Stomach (tissue), 9 donors: ENCODE results near the gene TIGAR. TPM values are rescaled to one million over a fixed set of nuclear protein-coding genes. Genes with fewer than 3 reads are reported as not detected.

ENCODE experiments used
- DNase-seq, 2 donors: peaks; one replicate each; pipeline versions ENCODE4 v3.0.0 to v3.0.0-alpha.2; 2013 to 2019
- H3K27ac ChIP-seq, 5 donors: fragments of 200-600 bp in 4 of 5; sonication (generic) in 4 of 5; one replicate each; pipeline ENCODE4 v1.5.1; 2013 to 2019; ENCODE audit warnings: mild to moderate bottlenecking in 1 of 5, moderate library complexity in 1 of 5
- H3K27me3 ChIP-seq, 3 donors: fragments of 200-600 bp; sonication (generic); one replicate each; pipeline ENCODE4 v1.5.1; 2017 to 2019; ENCODE audit warnings: mixed run types in 1 of 3
- H3K36me3 ChIP-seq, 4 donors: fragments of 200-600 bp; sonication (generic); 1 replicate in 3 of 4; 2 replicates in 1 of 4; pipeline ENCODE4 v1.5.1; 2016 to 2019
- H3K4me1 ChIP-seq, 4 donors: fragments of 200-600 bp; sonication (generic); one replicate each; pipeline ENCODE4 v1.5.1; 2016 to 2019
- H3K4me3 ChIP-seq, 4 donors: fragments of 200-600 bp; sonication (generic) in 3 of 4; one replicate each; pipeline ENCODE4 v1.5.1; 2016 to 2019; ENCODE audit warnings: mild to moderate bottlenecking in 1 of 4
- H3K9me3 ChIP-seq, 4 donors: fragments of 200-600 bp; sonication (generic); one replicate each; pipeline ENCODE4 v1.5.1; 2016 to 2019
- CTCF ChIP-seq, 7 experiments: fragments of 450-650 bp in 4 of 7; fragments of 200-600 bp in 3 of 7; sonication (generic) in 3 of 7; IDR thresholded peaks; one replicate each; pipeline ENCODE4 v1.5.1; 2016 to 2019; ENCODE audit warnings: antibody characterized with exemption in 7 of 7, control low read depth in 2 of 7, mild to moderate bottlenecking in 1 of 7
- EP300 ChIP-seq: sonication (generic); formaldehyde crosslinking; IDR thresholded peaks from one replicate; pipeline ENCODE4 v1.6.1; 2017; ENCODE audit warnings: antibody characterized with exemption
- POLR2A ChIP-seq, 4 donors: fragments of 450-650 bp; IDR thresholded peaks; one replicate each; pipeline ENCODE4 v1.6.1; 2016; ENCODE audit warnings: antibody characterized with exemption in 4 of 4, control low read depth in 2 of 4, mild to moderate bottlenecking in 1 of 4, moderate library complexity in 1 of 4
- POLR2AphosphoS5 ChIP-seq, 3 donors: sonication (generic); formaldehyde crosslinking; IDR thresholded peaks; one replicate each; pipeline ENCODE4 v1.6.1; 2016; ENCODE audit warnings: antibody characterized with exemption in 3 of 3
- WGBS, 5 donors: extraction: QIAGEN DNeasy Blood & Tissue Kit in 3 of 5; methylation state at CpG; one replicate each; pipeline versions ENCODE4 v1.1.5 to v1.1.7; 2013 to 2018; 5-methylcytosine and 5-hydroxymethylcytosine counted together
- intact Hi-C: fragments of 100-400 bp; cut with DNase I; formaldehyde crosslinking; loops from one replicate; pipeline ENCODE4 v1.15.1; 2023; ENCODE audit warnings: low total_unique reads
- polyA plus RNA-seq, 3 donors: library from polyadenylated mRNA; stranded (reverse); fragments of 200-250 nt; gene quantifications; one replicate each; pipeline ENCODE4 v1.2.3, GENCODE V29; 2013
- total RNA-seq, 5 donors: library from RNA; depleted of rRNA; stranded (reverse); fragments of >200 nt; gene quantifications; one replicate each; pipeline versions ENCODE4 v1.1.0 to v1.2.3, GENCODE V29; 2014 to 2016
- donor health status: healthy with polysubstance abuse.
- donor health status: Bipolar disorder and iron deficiency.
- donor health status: healthy.

Gene TIGAR
- total and polyA plus RNA-seq, 8 donors = 0.45 to 149 (median 5.5) TPM; not detected in 1

- WGBS, 5 donors = 72 to 82% (median 79%) methylated on average over 14 of the region's 14 CpGs
- intact Hi-C loops = no loop called here
- Histone ChIP-seq H3K4me3 (no peak overlapping the region), H3K36me3 (peaks cover 0 to 48% (median 37%) of the 10 kb centered on the region in 4 donors), H3K27ac (peak overlapping the region in 3 of 5 donors; percentile 14 to 66 (median 65)), H3K9me3 (no peaks in the 10 kb centered on the region), H3K4me1 (peaks cover 4 to 57% (median 29%) of the 10 kb centered on the region in 4 donors), H3K27me3 (no peaks in the 10 kb centered on the region)
- TF ChIP-seq EP300 (no peak), POLR2AphosphoS5 (IDR thresholded peaks at IDR 0.05) (no peak), POLR2A (IDR thresholded peaks at IDR 0.05) (no peak), CTCF (IDR thresholded peaks at IDR 0.05) (no peak)
- DNase-seq = no peak
These were observed 27.6 kb upstream of the TIGAR start for GRCh38 chr12:4293299-4293965.

GRCh38 chr12:4293966-4294505, 27.0 kb upstream of the TIGAR start:
- 66 to 71% (median 68%) methylated on average over 14 to 16 of the region's 16 CpGs for WGBS, 5 donors
- Histone ChIP-seq H3K4me3 (no peak overlapping the region), H3K4me1 (peaks cover 3 to 51% (median 24%) of the 10 kb centered on the region in 4 donors), H3K27ac (peak overlapping the region in 2 of 5 donors; percentile 65 to 66), H3K27me3 (no peaks in the 10 kb centered on the region), H3K9me3 (no peaks in the 10 kb centered on the region), H3K36me3 (peaks cover 0 to 43% (median 34%) of the 10 kb centered on the region in 4 donors)
- intact Hi-C loops = no loop called here
- no peak for DNase-seq
- TF ChIP-seq CTCF (IDR thresholded peaks at IDR 0.05) (no peak), EP300 (no peak), POLR2A (IDR thresholded peaks at IDR 0.05) (no peak)

- intact Hi-C loops = no loop called here
- TF ChIP-seq EP300 (no peak), POLR2AphosphoS5 (IDR thresholded peaks at IDR 0.05) (no peak), POLR2A (IDR thresholded peaks at IDR 0.05) (no peak), CTCF (IDR thresholded peaks at IDR 0.05) (no peak)
- peaks cover 0 to 42% (median 32%) of the 10 kb centered on the region in 4 donors for H3K36me3 ChIP-seq
- H3K27me3 ChIP-seq = no peaks in the 10 kb centered on the region
- H3K4me3 ChIP-seq = no peak overlapping the region
- H3K27ac ChIP-seq = peak overlapping the region in 1 of 5 donors; percentile 46
- DNase-seq = no peak
- H3K4me1 ChIP-seq = peaks cover 0 to 30% (median 13%) of the 10 kb centered on the region in 4 donors
- H3K9me3 ChIP-seq = no peaks in the 10 kb centered on the region
- 59 to 70% (median 64%) methylated on average over 6 of the region's 6 CpGs for WGBS, 5 donors
These were observed 24.3 kb upstream of the TIGAR start for GRCh38 chr12:4296751-4297150.

GRCh38 chr12:4297617-4298016, 23.4 kb upstream of the TIGAR start:
- no peak overlapping the region for H3K27ac ChIP-seq
- DNase-seq = no peak
- H3K4me3 ChIP-seq = no peak overlapping the region
- TF ChIP-seq POLR2AphosphoS5 (IDR thresholded peaks at IDR 0.05) (no peak), POLR2A (IDR thresholded peaks at IDR 0.05) (no peak)
- no peaks in the 10 kb centered on the region for H3K27me3 ChIP-seq
- intact Hi-C loops = no loop called here
- peaks cover 0 to 51% (median 39%) of the 10 kb centered on the region in 4 donors for H3K36me3 ChIP-seq
- H3K4me1 ChIP-seq = peaks cover 0 to 26% (median 11%) of the 10 kb centered on the region in 4 donors
- 84 to 89% (median 88%) methylated on average over 13 of the region's 13 CpGs for WGBS, 5 donors
- H3K9me3 ChIP-seq = no peaks in the 10 kb centered on the region

- Histone ChIP-seq H3K4me1 (peaks cover 0 to 15% (median 5%) of the 10 kb centered on the region in 4 donors), H3K27ac (no peak overlapping the region), H3K36me3 (peaks cover 0 to 66% (median 50%) of the 10 kb centered on the region in 4 donors), H3K4me3 (no peak overlapping the region), H3K9me3 (no peaks in the 10 kb centered on the region), H3K27me3 (no peaks in the 10 kb centered on the region)
- TF ChIP-seq POLR2A (IDR thresholded peaks at IDR 0.05) = no peak
- no peak for TF ChIP-seq POLR2AphosphoS5 (IDR thresholded peaks at IDR 0.05)
- no peak for TF ChIP-seq EP300
- TF ChIP-seq CTCF (IDR thresholded peaks at IDR 0.05) = no peak
- intact Hi-C loops = no loop called here
- 78 to 91% (median 81%) methylated on average over 5 of the region's 5 CpGs for WGBS, 5 donors
- DNase-seq = no peak
These were observed 20.1 kb upstream of the TIGAR start for GRCh38 chr12:4300883-4301282.
